Right lobe of liver (tissue), 4 donors: Measurements from ENCODE around the gene CCSAP.

Experiments used
- CTCF ChIP-seq, 4 donors: fragments of 200-600 bp in 3 of 4; fragments of 450-650 bp in 1 of 4; IDR thresholded peaks; one replicate each; pipeline versions ENCODE4 v1.5.1 to v1.8.0; 2016 to 2022; ENCODE audit warnings: antibody characterized with exemption in 4 of 4, mild to moderate bottlenecking in 2 of 4
- POLR2A ChIP-seq: fragments of 450-650 bp; IDR thresholded peaks from one replicate; pipeline ENCODE4 v1.6.1; 2017; ENCODE audit warnings: antibody characterized with exemption, mild to moderate bottlenecking
- donor health status: DM: no; HTN: no; CAD: no.
- donor health status: DM: no; HTN: no; CAD: no.
- donor health status: DM: no; HTN: yes; CAD: no.

GRCh38 chr1:229363723-229364122 is 20.9 kb upstream of the CCSAP start:
- TF ChIP-seq POLR2A (no peak), CTCF (IDR thresholded peaks at IDR 0.05) (no peak)
